GM21723 (cell line): ENCODE results near the gene PBOV1.
"Not testable (repeated sequence)": the region's sequence is repeated elsewhere in the genome, so short reads cannot be mapped to it uniquely, and the experiment has no call there.

Experiments used
- ATAC-seq: cut with Tn5 transposase; IDR thresholded peaks from one replicate; pipeline ENCODE4 v1.9.1; 2021; ENCODE audit warnings: mild to moderate bottlenecking, moderate library complexity; ENCODE audit not compliant: unreplicated experiment

Gene PBOV1

GRCh38 chr6:138239774-138240173 is 21.5 kb upstream of the PBOV1 start:
- ATAC-seq = no peak

GRCh38 chr6:138238368-138238767 is 20.1 kb upstream of the PBOV1 start:
- no peak for ATAC-seq

GRCh38 chr6:138237463-138237862 is 19.2 kb upstream of the PBOV1 start:
- no peak for ATAC-seq

- ATAC-seq = no peak
Observed at GRCh38 chr6:138235693-138236092, 17.4 kb upstream of the PBOV1 start.

- ATAC-seq = no peak
Observed at GRCh38 chr6:138235205-138235604, 16.9 kb upstream of the PBOV1 start.

GRCh38 chr6:138234363-138234762 is 16.1 kb upstream of the PBOV1 start:
- ATAC-seq = no peak

- ATAC-seq = no peak
Observed at GRCh38 chr6:138231381-138231886, 13.1 kb upstream of the PBOV1 start.

- ATAC-seq = no peak
Observed at GRCh38 chr6:138230759-138231380, 12.6 kb upstream of the PBOV1 start.

GRCh38 chr6:138230221-138230620 is 11.9 kb upstream of the PBOV1 start:
- ATAC-seq = no peak

- ATAC-seq = no peak
Observed at GRCh38 chr6:138229663-138230179, 11.4 kb upstream of the PBOV1 start.

GRCh38 chr6:138229072-138229471 is 10.8 kb upstream of the PBOV1 start:
- no peak for ATAC-seq

GRCh38 chr6:138227316-138227781 is 9.1 kb upstream of the PBOV1 start:
- no peak for ATAC-seq

GRCh38 chr6:138226700-138227315 is 8.5 kb upstream of the PBOV1 start:
- ATAC-seq = no peak

- ATAC-seq = no peak
Observed at GRCh38 chr6:138225953-138226352, 7.7 kb upstream of the PBOV1 start.

- no peak for ATAC-seq
Observed at GRCh38 chr6:138222901-138223546, 4.7 kb upstream of the PBOV1 start.

GRCh38 chr6:138219901-138220300 is 1.6 kb upstream of the PBOV1 start:
- ATAC-seq = no peak

- ATAC-seq = no peak
Observed at GRCh38 chr6:138219398-138219797, 1.1 kb upstream of the PBOV1 start.

GRCh38 chr6:138215093-138215782 is 3.1 kb downstream of the PBOV1 start:
- no peak for ATAC-seq

GRCh38 chr6:138212530-138212929 is 5.8 kb downstream of the PBOV1 start:
- not testable (repeated sequence) for ATAC-seq

- ATAC-seq = no peak
Observed at GRCh38 chr6:138211601-138212000, 6.7 kb downstream of the PBOV1 start.

GRCh38 chr6:138211048-138211581 is 7.2 kb downstream of the PBOV1 start:
- ATAC-seq = no peak
